Fibroblast of skin of scalp (primary cell): ENCODE data around the gene PGBD5.
A peak's percentile ranks its signal among the peaks of the same experiment; 100 is the strongest.

Experiments
- DNase-seq: peaks from one replicate; pipeline ENCODE4 v3.0.0-alpha.2; 2013

PGBD5 gene

DNA sequence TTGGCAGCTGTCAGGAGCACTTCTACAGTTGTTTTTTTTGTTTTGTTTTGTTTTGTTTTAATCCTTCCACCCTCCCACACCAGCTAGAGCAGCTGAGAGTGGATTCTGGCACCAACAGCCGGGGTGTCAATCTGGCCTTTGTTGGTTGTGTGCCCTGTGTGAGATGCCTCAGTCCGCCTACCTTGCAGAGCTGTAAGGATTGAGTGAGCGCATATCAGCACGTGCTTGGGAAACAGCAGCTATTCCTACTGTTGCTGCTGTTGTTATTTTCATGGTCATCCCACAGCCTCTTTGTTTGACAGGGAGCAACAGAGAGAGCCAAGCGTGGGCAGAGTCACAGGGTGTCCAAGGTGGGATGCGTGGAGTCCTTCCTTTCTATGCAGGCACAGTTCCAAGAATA is 50.4 kb downstream of the PGBD5 start:
- no peak for DNase-seq

GRCh38 chr1:230375147-230375546 is 51.0 kb downstream of the PGBD5 start:
- no peak for DNase-seq

DNA sequence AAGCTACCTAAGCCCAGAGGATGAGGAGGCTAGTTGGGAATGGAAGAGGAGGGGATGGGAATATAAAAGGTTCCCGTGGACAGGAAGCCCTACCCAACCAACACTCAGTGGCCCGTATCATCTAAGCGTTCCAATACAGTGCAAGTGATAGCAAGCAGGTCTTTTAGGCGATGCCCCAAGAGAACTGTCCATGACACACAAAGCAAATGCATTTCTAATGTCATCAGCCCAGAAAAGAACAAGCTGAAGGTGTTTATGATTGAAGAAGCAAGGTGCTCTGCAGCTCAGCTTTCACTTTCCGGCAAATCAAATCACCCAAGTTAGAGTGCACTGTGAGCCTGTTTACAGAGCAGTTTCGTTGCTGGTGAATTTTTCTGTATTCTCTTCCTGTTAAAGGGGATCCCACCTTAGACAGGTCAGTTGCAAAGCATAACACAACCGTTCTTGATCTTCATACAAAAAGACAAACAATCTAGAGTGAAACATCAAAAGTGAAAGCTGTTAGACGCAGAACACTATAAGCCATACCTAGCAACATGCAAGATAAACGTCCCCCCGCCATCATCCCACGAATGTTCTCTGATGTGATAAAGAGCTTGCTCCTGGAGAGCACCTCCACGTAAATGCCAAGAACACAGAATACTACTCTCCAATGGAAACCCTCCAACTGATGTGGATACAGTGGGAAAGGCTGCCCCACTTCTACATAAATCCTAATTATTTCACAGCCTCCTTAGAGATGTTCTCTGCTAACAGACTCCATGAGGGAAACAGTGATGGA is 54.0 kb downstream of the PGBD5 start:
- no peak for DNase-seq

DNA sequence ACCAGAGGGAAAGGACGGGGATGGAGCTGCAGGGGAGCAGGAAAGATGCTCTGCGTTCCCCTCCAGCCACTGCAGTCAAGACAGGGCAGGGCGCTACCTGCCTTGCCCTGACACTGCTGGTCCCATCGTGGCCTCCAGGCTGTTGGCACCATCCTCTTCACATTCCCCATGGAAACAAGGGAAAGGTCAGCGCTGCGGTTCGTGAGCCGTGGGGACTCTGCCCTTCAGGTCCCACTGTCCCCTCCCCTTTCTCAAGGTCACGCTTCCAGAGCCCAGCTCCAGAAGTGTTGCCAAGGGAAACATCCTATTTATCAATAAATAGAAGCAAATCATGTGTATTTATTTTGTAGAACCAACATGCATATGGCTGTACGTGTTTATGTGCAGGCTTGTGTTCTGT is 56.0 kb downstream of the PGBD5 start:
- DNase-seq = no peak

GRCh38 chr1:230368871-230369270 is 57.3 kb downstream of the PGBD5 start:
- no peak for DNase-seq

- DNase-seq = no peak
Observed at GRCh38 chr1:230368363-230368762, 57.8 kb downstream of the PGBD5 start.

DNA sequence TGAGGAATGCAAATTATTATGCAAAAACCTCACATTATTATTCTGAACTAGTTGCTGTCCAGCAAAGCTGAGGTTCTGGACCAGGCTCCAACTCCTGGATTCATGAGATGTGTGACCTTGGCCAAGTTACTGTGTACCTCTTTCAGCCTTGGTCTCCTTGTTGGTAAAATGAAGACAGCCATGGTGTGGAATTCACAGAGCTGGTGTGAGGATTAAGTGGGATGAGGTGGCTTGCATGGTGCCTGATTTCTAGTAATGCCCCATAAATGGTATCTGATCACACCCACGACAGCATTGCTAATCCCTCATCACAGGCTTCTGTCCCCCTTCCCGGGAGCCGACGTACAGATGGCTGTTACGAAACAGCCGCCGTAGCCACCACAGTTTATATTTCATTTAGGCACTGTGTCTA is 59.6 kb downstream of the PGBD5 start:
- DNase-seq = no peak

DNA sequence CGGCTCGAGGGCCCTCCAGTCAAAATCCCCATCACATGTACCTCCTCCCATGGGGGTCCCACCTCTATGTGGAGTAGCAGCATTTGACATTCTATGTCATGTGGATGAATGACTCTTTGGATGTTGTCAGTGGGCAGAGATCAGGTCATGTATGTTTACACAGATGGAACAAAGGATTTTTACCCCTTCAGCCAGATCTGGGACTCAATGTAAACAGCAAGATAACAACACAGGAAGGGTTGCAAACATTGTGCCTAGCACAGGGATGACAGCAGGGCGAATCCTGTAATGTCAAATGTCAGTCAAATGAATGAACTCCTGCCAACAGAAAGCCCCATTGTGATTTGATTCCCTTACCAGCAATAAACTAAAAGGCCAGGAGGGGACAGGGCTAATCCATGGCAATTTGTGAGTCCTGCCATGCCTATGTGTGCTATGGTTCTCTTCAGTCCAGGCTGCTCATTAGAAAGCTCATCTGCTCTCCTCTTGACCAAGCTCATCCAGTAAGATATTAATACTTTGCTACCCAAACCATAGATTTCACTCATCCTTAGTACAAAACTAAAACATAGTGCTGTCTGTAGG is 60.3 kb downstream of the PGBD5 start:
- no peak for DNase-seq

GRCh38 chr1:230362949-230363348 is 63.2 kb downstream of the PGBD5 start:
- no peak for DNase-seq

GRCh38 chr1:230361941-230362340 is 64.2 kb downstream of the PGBD5 start:
- no peak for DNase-seq

DNA sequence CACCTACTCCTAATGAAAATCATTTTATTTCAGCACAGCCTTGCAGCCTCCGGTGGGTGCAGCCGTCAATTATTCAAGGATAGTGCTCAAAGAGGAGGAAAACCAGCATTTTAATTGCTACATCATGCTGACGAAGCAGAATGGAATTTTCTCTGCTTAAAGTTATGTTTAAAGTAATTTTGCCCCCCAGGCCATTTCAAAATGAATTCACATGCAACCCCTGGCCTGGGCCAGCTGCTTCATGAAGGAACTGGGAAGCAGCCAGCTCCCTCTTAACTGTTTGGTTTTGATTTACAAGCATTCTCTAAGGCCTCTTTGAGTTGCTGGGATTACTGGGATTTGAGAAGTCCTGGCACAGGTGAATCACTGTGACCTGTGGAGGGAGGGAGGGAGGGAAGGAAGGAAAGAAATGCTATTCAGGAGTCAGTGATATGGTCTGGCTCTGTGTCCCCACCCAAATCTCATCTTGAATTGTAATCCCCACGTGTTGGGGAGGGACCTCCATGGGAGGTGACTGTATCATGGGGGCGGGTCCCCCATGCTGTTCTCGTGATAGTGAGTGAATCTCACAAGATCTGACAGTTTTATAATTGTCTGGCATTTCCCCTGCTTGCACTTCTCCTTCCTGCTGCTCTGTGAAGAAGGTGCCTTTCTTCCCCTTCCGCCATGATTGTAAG is 66.0 kb downstream of the PGBD5 start:
- DNase-seq = peak; percentile 64

DNA sequence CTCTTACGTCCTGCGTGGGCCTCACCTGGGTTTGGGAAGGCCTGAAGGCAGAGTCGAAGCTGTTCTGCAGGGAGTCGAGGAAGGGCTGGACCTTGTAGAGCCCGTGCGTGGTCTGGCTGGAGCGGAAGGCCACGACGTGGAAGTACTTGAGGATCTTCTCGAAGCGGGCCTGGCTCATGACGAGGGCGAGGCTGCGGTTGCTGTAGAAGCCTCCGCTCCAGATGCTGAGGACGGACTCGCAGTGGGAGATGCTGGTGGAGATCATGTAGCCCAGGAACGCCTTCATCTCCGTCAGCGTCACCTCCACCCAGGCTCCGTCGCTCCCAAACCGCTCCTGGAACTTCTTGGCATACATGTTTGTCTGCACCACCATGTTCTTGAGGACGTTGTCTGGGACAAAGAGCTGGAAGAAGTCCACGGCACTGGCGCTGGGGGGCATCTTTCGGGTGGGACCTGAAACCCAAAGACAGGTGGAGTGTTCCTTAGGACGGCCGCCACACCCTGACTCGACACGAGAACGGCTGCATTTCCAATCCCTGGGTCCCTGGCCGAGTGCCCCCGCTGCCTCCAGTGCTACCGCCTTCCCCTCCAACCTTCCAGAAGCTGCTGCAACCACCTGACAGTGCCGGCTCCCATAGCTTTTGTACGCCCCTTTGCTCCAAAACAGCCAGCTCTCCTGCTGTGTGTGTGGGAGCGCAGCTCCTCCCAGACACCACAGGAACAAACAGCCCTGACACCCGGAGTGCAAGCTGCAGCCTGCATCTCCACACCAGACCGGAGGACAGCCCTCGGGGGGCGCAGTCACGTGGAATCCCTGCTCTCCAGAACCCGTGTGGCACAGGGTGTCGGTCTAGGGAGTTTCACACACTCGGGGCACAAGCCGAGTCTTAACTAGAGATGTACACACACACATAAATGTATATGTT is 69.0 kb downstream of the PGBD5 start:
- no peak for DNase-seq

GRCh38 chr1:230356190-230356589 is 69.9 kb downstream of the PGBD5 start:
- DNase-seq = no peak

GRCh38 chr1:230355594-230355993 is 70.5 kb downstream of the PGBD5 start:
- no peak for DNase-seq

DNA sequence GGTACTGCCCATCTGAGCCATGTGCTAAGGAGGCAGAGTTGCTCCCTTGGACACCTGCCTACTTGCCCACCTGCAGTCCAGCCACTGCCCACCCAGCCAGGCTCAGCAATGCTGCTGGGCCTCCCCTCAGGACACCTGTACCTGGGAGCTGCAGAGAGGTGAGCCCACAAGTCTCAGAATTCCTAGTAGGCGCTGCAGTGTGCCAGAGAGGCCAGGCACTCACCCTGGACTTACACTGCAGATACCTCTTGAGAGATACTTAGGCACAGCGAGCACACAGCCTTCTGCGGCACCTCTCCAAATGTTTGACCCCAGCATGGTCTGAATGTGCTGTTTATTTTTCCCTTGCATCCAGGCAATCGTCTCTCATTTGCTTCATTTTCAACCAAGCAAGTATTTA is 71.0 kb downstream of the PGBD5 start:
- DNase-seq = no peak

DNA sequence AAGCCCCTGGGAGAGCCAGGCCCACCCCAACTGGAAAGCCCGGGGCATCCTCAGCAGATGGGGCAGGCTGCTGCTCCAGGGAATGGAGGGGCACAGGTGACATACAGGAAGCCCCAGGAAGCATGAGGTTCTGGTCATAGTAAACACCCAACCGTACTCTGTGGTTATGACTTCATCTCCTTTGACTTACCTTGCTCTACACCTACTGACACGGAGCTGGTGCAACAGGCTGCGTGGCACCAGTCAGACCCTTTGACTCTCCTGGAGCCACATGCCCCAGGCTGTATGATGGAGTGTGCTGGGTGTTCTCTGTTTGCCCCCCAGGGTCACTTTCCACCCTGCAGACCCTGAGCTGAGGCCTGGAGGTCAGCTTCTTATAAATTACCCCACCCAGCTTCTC is 72.1 kb downstream of the PGBD5 start:
- DNase-seq = no peak

DNA sequence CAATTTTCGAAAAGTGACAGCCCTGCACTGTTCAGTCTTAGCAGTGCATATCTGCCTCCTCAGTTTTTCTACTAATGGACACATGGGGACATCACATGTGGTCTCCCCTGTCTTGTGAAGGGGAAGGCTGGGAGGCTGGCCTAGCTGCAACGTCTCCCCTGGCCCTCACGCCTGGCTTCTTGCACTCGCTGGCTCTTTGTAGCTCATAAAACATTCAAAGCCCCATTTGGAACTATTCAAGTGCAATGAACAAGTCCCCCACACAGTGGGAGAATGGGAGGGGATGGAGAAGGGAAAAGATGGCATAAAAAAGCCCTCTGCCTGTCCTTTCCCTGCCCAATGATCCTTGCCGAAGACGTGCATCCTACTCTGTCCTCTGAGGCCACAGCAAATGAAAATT is 73.6 kb downstream of the PGBD5 start:
- DNase-seq = no peak

DNA sequence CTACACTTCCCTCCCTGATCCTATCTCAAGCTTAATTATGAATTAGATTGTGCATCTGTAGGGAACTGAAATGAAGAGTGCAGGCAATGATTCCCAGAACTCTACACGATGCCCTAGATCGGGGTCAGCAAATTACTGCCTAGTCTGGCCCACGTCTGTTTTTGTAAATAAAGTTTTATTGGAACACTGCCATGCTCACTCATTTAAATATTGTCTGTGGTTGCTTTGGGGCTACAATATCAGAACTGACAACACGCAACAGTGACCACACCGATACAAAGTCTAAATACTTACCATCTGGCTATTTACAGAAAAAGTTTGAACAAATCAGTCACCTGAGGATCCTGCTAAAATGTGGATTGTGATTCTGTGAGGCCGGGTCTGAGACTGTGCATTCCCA is 74.1 kb downstream of the PGBD5 start:
- DNase-seq = no peak

DNA sequence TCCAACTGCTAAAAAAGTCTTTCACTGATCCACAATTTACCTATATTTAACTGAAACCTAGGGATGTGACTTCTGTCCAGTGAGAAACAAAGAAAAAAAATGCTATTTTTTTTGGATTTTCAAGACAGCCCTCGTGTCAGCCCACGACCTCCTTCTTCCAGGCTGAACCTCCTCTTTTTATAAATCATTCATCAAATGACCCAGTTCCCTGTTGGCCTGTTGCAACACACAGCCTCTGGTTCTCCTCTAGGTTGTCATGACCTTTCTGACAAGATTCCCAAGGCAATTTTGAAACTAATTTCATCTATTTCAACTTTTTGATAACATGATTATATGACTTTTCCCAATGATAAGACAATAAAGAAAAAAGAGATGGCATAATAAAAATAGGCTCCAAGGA is 74.6 kb downstream of the PGBD5 start:
- DNase-seq = no peak

DNA sequence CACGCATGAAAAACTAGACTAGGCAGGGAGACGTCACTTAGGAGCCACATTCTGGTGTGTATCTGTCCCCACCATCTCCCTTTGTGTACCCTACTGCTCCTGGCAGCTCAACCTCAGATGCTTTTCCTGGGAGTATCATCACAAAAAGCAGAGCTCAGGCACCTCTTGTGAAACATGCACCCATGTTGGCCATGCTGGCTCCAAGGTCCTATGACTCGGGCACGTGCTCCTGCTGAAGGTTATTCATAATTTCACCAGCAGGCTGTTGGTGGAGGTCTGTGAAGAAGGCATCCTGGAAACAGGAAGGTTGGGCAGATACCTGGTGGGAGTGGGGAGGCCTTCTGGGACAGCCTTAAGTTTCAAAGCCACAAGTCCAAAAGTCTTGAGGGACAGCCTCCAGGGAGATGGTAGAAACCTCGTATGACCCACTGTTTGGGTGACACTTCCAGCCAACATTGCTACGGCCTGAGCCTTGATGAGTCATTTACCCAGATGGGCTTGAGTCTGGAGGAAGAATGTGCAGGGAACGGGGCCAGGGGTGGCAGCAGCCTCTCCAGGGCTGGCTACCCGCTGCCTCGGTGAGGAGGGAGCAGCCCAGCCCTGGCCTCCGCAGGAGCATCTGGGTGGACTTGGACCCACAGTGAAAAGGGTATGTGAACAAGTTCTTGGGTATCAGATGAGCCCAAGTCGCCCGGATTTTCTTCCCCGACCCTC is 75.8 kb downstream of the PGBD5 start:
- peak; percentile 16 for DNase-seq

GRCh38 chr1:230349020-230349393 is 77.1 kb downstream of the PGBD5 start:
- DNase-seq = no peak

DNA sequence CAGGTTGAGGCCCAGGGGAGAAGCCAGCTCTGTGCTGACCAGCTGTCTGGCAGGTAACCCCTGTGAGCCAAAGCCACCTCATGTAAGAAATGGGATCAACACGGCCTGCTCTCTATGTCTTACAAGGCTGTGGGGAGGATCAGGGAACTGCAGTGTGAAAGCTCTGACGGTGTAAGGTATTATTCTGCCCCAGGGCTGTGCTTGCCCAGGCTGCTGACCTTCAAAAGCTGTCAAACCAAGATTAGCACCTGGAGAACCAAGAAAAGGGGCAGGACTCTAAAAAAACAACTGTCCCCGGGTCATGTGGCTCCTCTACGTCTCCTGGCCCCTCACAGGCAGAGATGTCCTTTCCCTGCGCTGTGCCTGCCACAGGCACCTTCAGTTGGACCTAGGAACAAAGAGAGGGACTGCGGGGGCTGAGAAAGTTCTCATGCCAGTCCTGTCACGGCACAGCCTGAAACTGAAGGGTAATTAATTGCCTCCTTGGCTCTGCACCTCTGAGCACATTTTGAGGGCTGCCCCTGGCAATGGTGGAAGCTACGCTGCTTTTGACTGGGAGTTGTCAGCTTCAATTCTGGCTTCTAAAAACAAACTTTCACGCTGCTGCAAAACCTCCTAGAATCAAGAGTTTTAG is 77.6 kb downstream of the PGBD5 start:
- no peak for DNase-seq
